SIG-M5 treated with dmso at 0.1 percent for 504 hours (cell line): ENCODE results near the gene SPTLC2.
A peak's percentile ranks its signal among the peaks of the same experiment; 100 is the strongest.

ENCODE experiments used
- DNase-seq: peaks from one replicate; lab custom pipeline; 2025; ENCODE audit not compliant: unreplicated experiment; lab: John Stamatoyannopoulos, UW

Gene SPTLC2

GRCh38 chr14:77623201-77623600 is 6.8 kb upstream of the SPTLC2 start:
- no peak for DNase-seq

- DNase-seq = peak; percentile 72
These were observed 6.0 kb upstream of the SPTLC2 start for GRCh38 chr14:77622366-77622961.

GRCh38 chr14:77620222-77620870 is 3.9 kb upstream of the SPTLC2 start:
- DNase-seq = no peak

- DNase-seq = no peak
These were observed 2.0 kb upstream of the SPTLC2 start for GRCh38 chr14:77618381-77618970.

- DNase-seq = no peak
These were observed 344 bp downstream of the SPTLC2 start for GRCh38 chr14:77616133-77616453.

GRCh38 chr14:77615361-77616132 is 890 bp downstream of the SPTLC2 start:
- DNase-seq = peak; percentile 19

GRCh38 chr14:77613201-77613600 is 3.2 kb downstream of the SPTLC2 start:
- DNase-seq = peak; percentile 59

GRCh38 chr14:77612011-77612620 is 4.3 kb downstream of the SPTLC2 start:
- DNase-seq = no peak

GRCh38 chr14:77610553-77610952 is 5.9 kb downstream of the SPTLC2 start:
- DNase-seq = no peak

- no peak for DNase-seq
These were observed 6.5 kb downstream of the SPTLC2 start for GRCh38 chr14:77609922-77610321.

- no peak for DNase-seq
These were observed 8.6 kb downstream of the SPTLC2 start for GRCh38 chr14:77607741-77608302.

- DNase-seq = no peak
These were observed 11.0 kb downstream of the SPTLC2 start for GRCh38 chr14:77605392-77605972.

- DNase-seq = peak; percentile 39
These were observed 12.7 kb downstream of the SPTLC2 start for GRCh38 chr14:77603654-77604255.

GRCh38 chr14:77603031-77603430 is 13.4 kb downstream of the SPTLC2 start:
- no peak for DNase-seq

GRCh38 chr14:77601846-77602619 is 14.4 kb downstream of the SPTLC2 start:
- DNase-seq = no peak

GRCh38 chr14:77599889-77600288 is 16.5 kb downstream of the SPTLC2 start:
- no peak for DNase-seq

- no peak for DNase-seq
These were observed 17.9 kb downstream of the SPTLC2 start for GRCh38 chr14:77598366-77599070.

- DNase-seq = peak; percentile 95
These were observed 22.9 kb downstream of the SPTLC2 start for GRCh38 chr14:77593501-77593961.
